HG02763 (cell line): Measurements from ENCODE around the gene GNL3.
A peak's percentile ranks its signal among the peaks of the same experiment; 100 is the strongest.

Experiments
- ATAC-seq: cut with Tn5 transposase; IDR thresholded peaks from one replicate; pipeline ENCODE4 v1.9.1; 2021; ENCODE audit warnings: mild to moderate bottlenecking, moderate library complexity; ENCODE audit not compliant: unreplicated experiment

GNL3 gene

DNA sequence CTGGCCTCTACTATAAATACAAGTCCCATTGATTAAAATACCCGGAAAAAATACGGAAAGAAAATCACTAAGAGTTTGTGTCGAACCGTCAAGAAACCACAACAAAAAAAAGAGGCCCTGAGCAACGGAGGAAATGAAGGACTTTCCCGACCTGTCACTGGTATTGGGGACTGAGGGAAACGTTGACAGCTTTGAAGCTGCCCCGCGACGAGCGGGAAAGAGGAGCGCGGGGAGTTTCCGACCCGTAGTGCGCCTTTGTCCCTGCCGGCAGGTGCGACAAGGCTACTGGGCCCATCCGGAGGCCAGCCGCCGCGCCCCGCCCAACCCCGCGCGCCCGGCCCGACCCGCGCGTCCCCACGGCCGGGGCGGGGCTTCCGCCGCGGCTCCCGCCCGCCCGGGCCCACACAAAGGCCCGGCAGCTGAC lies 535 bp upstream of the GNL3 start:
- peak; percentile 80 for ATAC-seq

GRCh38 chr3:52688266-52688665 lies 2.4 kb downstream of the GNL3 start:
- ATAC-seq, result no peak

- no peak for ATAC-seq
Measured at GRCh38 chr3:52689151-52689550, 3.3 kb downstream of the GNL3 start.

DNA sequence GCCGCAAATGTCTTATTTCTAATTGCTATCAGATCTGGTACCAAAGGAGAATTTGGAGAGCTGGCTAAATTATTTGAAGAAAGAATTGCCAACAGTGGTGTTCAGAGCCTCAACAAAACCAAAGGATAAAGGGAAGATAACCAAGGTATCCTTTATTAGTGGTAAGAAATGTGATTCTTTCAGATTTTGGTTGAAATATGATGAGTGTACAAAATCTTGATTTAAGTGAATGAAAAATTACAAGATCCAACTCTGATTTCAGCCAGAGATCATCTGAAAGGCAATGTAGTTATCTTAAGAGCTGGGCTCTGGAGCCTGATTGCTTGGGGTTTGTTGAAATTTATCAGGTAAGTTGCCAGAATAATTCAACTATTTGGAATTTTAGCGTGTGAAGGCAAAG lies 4.7 kb downstream of the GNL3 start:
- ATAC-seq, result no peak

DNA sequence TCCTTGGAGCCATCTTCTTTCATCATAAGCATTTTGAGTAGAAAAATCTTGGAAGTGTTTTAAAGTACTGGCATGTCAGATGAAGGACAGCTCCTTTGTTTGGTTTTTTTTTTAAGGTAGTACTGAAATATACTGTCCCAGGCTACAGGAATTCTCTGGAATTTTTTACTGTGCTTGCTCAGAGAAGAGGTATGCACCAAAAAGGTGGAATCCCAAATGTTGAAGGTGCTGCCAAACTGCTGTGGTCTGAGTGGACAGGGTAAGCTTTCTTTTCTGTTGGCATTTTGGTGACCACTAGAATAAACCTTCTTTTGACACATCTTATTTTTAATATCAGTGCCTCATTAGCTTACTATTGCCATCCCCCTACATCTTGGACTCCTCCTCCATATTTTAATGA lies 7.2 kb downstream of the GNL3 start:
- no peak for ATAC-seq

DNA sequence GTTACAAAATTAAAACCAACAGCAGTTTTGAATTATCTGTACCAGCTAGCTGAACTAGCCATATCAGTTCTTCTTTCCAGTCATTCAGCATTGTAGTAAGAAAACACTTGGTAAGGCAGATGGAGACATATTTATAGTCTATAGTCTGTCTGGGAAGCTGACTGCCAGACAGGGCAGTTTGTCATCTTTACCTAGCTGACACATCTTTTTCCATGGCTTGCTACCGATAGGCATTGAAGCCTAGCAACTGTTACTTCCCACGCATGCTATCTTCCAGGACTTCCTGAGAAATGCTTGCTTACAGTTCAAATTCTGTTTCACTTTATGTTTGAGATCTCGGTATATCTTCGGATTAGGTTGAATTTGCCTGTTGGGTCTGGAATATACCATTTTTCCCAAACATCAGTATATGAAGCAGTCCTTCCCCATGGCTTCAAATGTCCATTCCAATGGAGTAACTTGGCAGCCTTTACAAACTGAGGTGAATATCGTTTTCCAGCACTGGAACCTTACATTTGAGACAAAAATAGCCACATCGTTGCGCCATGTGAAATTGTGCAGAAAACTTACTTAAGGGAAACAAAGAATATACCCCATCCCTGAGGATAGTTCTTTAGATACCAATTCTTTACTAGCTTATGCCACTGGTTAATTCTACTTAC lies 8.8 kb downstream of the GNL3 start:
- no peak for ATAC-seq

GRCh38 chr3:52695798-52696671 lies 10.2 kb downstream of the GNL3 start:
- no peak for ATAC-seq

DNA sequence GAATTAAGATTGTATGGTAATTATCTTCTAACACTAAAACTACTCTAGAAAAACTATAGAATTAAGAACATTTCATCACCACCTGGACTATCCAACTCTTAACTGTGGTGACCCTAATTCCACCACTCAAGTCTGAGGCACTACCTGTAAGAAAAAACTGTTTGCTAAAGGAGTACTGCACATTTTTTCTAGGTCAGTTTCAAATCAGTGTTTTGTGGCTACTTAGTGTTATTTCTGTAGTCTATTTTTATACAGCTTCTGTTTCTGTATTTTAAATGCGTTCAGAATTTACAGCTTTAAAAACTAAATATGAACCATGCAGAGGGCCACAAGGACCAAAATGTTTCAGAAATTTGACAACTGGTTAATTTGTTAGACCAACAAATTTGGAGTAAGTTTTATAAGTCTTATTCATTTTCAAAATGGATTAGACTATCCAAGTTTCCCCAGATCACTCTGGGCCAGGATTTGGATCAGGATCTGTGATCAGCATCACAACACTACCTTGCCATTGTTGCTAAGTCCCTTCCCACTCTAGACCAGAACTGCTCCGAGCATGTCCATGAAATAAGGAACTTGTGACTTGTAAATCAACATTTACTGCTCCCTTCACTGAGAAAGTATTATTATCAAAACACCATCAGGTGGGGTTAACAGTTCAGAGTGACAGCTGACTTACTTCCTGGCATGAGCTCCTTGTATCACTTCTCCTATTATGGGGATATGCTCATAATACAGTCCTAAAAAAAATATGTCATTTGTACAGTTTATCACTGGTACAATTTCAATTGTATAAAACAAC lies 11.2 kb downstream of the GNL3 start:
- no peak for ATAC-seq

DNA sequence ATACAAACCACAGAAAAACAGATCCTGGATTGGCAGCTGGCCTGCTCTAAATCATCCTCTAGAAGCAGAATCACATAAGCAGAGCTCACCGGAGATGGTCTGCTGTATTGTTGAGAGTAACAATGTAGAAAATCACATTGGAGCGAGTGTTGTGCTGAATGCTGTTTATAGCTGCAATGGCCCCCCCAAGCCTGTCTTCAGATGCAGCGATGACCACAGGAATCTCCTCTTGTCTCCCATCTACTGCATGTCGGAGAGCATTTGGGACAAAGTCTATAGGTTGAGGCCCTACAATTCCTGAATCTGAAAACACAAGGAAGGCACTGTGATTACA lies 11.8 kb downstream of the GNL3 start:
- no peak for ATAC-seq

- ATAC-seq, result no peak
Measured at GRCh38 chr3:52703341-52703740, 17.5 kb downstream of the GNL3 start.

- ATAC-seq, result no peak
Measured at GRCh38 chr3:52704611-52705437, 19.0 kb downstream of the GNL3 start.

- ATAC-seq, result no peak
Measured at GRCh38 chr3:52705438-52705687, 19.5 kb downstream of the GNL3 start.

DNA sequence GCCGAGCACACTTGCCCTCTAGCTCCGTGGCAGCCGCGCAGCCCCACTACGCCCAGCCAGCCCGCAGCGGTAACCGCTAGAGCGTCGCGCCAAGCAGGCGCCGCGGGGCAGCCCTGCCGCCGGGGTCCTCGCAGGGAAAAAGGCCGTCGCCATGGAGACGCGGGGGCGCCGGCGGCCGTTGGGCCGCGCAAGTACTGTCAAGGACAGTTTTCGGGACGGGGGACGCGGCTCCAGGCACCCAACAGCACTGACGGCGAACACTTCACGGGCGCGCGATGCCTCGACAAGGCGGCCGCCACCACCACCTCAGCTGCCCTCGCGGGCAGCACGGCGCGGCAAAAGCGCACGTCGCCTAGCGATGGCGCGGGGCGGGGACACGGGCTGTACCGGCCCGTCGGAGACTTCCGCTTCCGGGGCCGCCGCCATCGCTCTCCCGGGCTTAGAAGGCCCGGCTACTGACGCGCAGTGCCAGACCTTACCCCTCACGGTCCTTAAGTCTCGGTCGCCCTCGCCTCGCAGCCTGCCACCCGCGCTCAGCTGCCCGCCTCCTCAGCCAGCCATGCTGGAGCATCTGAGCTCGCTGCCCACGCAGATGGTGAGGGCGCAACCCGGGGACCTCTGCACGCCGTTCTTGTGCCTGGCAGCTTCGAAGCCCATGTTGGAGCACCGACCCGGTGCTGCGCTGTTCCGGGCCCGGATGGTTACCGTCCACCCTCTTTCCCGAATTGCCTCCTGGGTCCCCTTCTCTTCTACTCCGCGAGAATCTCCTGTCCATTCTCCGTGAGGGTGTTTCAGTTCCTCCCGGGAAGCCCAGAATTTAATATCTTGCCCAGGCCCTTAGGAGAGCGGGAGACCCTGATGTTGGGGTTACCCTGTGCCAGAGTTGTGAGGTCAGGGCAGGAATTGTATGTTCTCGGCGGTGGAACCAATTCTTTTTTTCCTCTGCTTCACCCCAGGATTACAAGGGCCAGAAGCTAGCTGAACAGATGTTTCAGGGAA lies 20.2 kb downstream of the GNL3 start, which contains the start of the genes GLT8D1 and SPCS1:
GLT8D1 (minus strand) TSS at position 104 of the 999 bp plus-strand sequence. CDS start 5,331 bp downstream, outside the sequence.
SPCS1 (plus strand) TSS at position 419 of the 999 bp plus-strand sequence; CDS start at position 560, 141 bp downstream.
- ATAC-seq, result peak; percentile 75

- ATAC-seq, result no peak
Measured at GRCh38 chr3:52707585-52707984, 21.8 kb downstream of the GNL3 start.

DNA sequence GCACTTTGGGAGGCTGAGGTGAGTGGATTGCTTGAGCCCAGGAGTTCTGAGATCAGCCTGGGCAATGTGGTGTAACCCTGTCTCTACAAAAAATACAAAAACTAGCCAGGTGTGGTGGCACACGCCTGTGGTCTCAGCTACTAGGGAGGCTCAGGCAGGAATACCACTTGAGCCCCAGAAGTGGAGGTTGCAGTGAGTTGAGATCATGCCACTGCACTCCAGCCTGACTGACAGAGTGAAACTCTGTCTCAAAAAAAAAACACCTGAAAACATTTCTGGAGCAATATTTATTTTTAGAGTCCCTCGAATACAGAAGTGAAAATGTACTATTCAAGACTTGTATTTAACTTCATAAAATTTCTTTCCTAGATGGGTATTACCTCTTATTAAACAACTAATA lies 24.7 kb downstream of the GNL3 start:
- ATAC-seq, result no peak

GRCh38 chr3:52712291-52713212 lies 26.7 kb downstream of the GNL3 start:
- ATAC-seq, result no peak

DNA sequence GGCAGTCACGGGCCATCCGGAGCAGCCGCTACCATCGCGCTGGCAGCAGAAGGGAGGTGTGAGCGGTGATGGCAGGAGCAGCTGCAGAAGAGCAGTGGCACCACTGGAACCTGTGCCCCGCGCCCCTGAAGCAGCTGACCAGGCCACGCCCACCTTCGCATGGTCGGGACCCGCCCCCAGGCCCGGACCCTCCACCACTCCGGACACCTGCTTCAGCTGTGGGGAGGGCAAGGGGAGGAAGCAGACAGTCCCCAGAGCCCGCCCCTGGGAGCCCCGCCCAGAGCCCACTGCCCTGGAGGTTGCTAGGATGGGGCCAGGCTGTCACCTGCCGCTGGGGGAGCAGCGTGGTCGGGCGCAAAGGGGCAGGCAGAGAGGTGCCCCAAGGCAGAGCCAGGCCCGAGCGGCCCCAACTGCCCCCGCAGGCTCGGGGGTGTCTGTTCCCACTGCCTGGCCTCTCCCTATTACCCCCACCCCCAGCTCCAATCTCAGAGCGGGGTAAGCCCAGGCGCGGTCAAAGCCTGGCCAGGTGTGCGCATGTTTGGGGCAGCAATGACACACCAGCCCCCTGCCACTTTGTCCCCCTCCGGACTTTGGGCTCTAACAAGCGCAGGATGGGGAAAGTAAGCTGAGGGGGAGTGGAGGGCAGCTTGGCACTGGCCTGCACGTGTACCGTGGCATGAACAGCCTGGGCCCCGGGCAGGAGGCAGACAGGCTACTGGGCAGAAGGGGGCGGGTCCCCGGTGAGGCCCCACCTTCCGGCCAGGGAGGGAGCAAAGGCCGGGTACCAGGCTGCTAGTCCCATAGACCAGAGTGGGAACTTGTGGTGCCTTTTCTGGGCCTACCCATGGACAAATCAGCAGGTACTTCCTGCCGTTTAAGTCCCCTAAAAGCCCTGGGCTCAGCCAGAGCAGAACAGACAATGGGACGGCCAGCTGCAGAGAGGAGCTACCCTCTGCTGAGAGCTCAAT lies 28.8 kb downstream of the GNL3 start:
- no peak for ATAC-seq
